IPS-18a (cell line): ENCODE results near the gene CYTH4.

Source experiments
- H3K27ac ChIP-seq: one replicate; pipeline ENCODE4 v1.5.1; 2013; ENCODE audit warnings: low read length
- H3K27me3 ChIP-seq: one replicate; pipeline ENCODE4 v1.6.1; 2013; ENCODE audit warnings: mild to moderate bottlenecking, low read length; ENCODE audit not compliant: control insufficient read depth, insufficient read depth
- H3K36me3 ChIP-seq: one replicate; pipeline ENCODE4 v1.6.1; 2013; ENCODE audit warnings: low read depth, low read length; ENCODE audit not compliant: control insufficient read depth
- H3K4me1 ChIP-seq: one replicate; pipeline ENCODE4 v1.6.1; 2013; ENCODE audit warnings: low read depth, low read length; ENCODE audit not compliant: control insufficient read depth
- H3K4me3 ChIP-seq: one replicate; pipeline ENCODE4 v1.5.1; 2013; ENCODE audit warnings: low read length
- H3K9ac ChIP-seq: one replicate; pipeline ENCODE4 v1.6.1; 2013; ENCODE audit warnings: mild to moderate bottlenecking, low read length, moderate library complexity
- H3K9me3 ChIP-seq: one replicate; pipeline ENCODE4 v1.6.1; 2013; ENCODE audit warnings: low read depth, low read length; ENCODE audit not compliant: control insufficient read depth

CYTH4 gene

GRCh38 chr22:37263966-37264887, 18.1 kb upstream of the CYTH4 start:
- Histone ChIP-seq H3K27ac (no peak overlapping the region), H3K9me3 (no peaks in the 10 kb centered on the region), H3K36me3 (no peaks in the 10 kb centered on the region), H3K4me3 (no peak overlapping the region), H3K4me1 (no peaks in the 10 kb centered on the region), H3K9ac (no peak overlapping the region), H3K27me3 (peaks cover 16% of the 10 kb centered on the region)

DNA sequence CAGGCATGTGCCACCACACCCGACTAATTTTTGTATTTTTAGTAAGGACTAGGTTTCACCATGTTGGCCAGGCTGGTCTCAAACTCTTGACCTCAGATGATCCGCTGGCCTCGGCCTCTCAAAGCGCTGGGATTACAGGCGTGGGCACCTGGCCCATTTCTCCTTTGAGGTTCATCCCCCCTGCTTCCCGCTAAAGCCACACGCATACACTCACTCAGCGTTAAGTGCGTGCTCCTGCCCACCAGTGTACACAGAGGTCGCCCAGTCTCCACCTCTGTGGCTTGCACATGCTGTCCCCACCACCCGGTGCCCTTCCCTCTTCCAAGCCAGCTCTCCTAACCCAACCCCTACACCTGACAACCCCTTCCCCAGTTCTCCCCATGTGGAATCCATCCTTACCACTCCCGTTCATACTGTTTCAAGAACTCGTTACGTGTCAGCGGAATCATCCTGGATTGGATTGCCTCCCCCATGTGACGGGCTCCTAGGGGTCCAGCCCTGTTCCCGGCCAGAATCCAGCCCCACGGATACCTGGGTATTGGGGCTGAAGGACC, 15.7 kb upstream of the CYTH4 start:
- Histone ChIP-seq H3K9me3 (no peaks in the 10 kb centered on the region), H3K9ac (no peak overlapping the region), H3K4me3 (no peak overlapping the region), H3K4me1 (no peaks in the 10 kb centered on the region), H3K27ac (no peak overlapping the region), H3K27me3 (no peaks in the 10 kb centered on the region), H3K36me3 (no peaks in the 10 kb centered on the region)

DNA sequence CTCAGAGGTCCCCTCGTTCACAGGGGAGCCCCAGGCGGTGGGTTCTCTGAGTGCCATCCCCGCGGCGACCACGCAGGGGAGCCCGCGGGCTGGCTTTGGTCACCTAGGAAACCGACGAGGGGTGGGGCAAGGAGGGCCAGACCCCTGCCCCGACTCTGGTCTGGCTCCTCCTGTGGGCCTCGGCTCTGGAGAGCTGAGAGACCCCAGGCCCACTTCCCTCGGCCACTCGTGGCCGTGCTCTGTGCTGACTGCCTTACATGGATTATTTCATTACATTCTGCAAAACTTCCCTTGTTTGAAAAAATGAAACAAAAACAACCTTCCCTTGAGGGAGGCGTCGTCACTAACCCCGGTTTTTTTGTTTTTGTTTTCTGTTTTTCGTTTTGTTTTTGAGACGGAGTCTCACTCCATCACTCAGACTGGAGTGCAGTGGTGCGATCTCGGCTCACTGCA, 15.1 kb upstream of the CYTH4 start:
- Histone ChIP-seq H3K4me1 (no peaks in the 10 kb centered on the region), H3K4me3 (no peak overlapping the region), H3K27ac (no peak overlapping the region), H3K27me3 (no peaks in the 10 kb centered on the region), H3K9ac (no peak overlapping the region), H3K36me3 (no peaks in the 10 kb centered on the region), H3K9me3 (no peaks in the 10 kb centered on the region)

DNA sequence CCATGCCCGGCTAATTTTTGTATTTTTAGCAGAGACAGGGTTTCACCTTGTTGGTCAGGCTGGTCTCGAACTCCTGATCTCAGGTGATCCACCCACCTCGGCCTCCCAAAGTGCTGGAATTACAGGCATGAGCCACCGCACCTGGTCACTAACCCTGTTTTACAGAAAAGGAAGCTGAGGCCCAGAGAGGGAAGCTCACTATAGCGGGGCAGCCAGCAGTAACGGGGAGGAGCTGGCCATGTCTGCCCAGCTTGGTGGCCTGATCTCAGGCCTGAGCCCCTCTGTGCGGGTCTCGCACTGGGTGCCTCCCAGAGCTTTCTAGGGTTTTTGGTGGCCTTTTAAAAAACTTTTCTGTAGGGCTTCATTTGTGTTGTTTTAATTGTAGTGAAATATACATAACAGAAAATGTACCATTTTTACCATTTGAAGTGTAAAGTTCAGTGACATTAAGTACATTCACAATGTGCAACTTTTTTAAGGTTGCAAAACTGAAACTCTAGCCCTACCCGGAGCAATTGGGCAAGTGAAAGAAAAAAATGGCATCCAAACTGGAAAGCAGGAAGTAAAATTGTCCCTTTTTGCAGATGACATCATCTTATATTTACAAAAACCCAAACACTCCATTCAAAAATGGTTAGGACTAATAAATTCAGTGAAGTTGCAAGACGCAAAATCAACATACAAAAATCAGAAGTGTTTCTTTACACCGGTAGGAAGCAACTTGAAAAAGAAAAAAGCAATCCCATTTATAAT, 14.5 kb upstream of the CYTH4 start:
- H3K27ac ChIP-seq, result no peak overlapping the region
- no peak overlapping the region for H3K9ac ChIP-seq
- H3K36me3 ChIP-seq, result no peaks in the 10 kb centered on the region
- no peaks in the 10 kb centered on the region for H3K9me3 ChIP-seq
- no peak overlapping the region for H3K4me3 ChIP-seq
- no peaks in the 10 kb centered on the region for H3K4me1 ChIP-seq
- H3K27me3 ChIP-seq, result no peaks in the 10 kb centered on the region

- Histone ChIP-seq H3K9ac (no peak overlapping the region), H3K9me3 (no peaks in the 10 kb centered on the region), H3K27ac (no peak overlapping the region), H3K4me1 (no peaks in the 10 kb centered on the region), H3K27me3 (no peaks in the 10 kb centered on the region), H3K36me3 (no peaks in the 10 kb centered on the region), H3K4me3 (no peak overlapping the region)
Measured at GRCh38 chr22:37269936-37270678, 12.2 kb upstream of the CYTH4 start.

GRCh38 chr22:37270928-37271650, 11.2 kb upstream of the CYTH4 start:
- H3K27me3 ChIP-seq, result no peaks in the 10 kb centered on the region
- H3K9ac ChIP-seq, result no peak overlapping the region
- no peak overlapping the region for H3K4me3 ChIP-seq
- no peaks in the 10 kb centered on the region for H3K36me3 ChIP-seq
- H3K4me1 ChIP-seq, result no peaks in the 10 kb centered on the region
- no peaks in the 10 kb centered on the region for H3K9me3 ChIP-seq
- no peak overlapping the region for H3K27ac ChIP-seq

- H3K27me3 ChIP-seq, result no peaks in the 10 kb centered on the region
- no peaks in the 10 kb centered on the region for H3K9me3 ChIP-seq
- H3K4me3 ChIP-seq, result no peak overlapping the region
- no peaks in the 10 kb centered on the region for H3K36me3 ChIP-seq
- H3K4me1 ChIP-seq, result no peaks in the 10 kb centered on the region
- H3K27ac ChIP-seq, result no peak overlapping the region
- no peak overlapping the region for H3K9ac ChIP-seq
Measured at GRCh38 chr22:37273126-37273845, 9.0 kb upstream of the CYTH4 start.

DNA sequence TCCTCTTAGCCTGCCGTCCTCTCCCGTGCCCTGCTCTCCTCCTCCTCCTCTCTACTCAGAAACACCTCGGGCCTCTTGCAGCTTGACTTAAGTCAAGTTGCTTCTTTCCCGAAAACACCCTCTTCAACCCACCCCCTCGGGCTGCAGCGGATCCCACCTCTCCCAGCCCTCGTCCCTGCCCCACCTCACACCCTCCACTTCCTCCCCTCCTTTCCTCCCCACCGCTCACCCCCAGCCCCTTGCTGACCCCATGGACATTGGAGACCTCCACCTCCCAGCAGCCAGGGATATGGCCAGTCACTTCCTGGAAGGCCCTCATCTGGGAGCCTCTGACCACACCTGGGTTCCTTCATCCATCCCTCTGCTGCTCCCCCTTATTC, 8.5 kb upstream of the CYTH4 start:
- no peaks in the 10 kb centered on the region for H3K27me3 ChIP-seq
- H3K36me3 ChIP-seq, result no peaks in the 10 kb centered on the region
- no peak overlapping the region for H3K9ac ChIP-seq
- H3K4me1 ChIP-seq, result no peaks in the 10 kb centered on the region
- H3K27ac ChIP-seq, result no peak overlapping the region
- H3K9me3 ChIP-seq, result no peaks in the 10 kb centered on the region
- no peak overlapping the region for H3K4me3 ChIP-seq

DNA sequence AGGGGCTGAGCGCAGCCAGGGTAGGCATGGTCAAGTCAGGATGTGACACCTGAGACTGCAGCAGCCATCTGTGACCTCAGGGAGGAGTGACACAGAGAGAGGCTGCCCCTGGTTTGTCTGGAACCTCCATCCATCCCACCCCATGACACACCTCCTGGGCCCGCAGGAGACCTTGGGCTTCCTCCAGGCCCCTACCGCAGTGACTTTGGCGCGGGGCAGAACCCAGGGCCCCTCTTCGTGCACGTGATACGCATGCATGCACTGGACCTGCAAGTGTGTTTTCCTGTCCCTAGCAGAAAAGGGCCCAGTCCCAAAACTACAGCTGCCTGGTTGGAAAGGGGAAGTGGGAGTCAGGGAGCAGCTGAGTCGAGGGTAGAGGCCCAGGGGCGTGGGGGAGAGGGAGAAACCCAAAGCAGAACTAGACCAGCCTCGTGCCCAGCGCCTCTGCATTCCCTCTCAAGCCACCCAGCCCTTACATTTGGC, 7.9 kb upstream of the CYTH4 start:
- H3K27ac ChIP-seq, result no peak overlapping the region
- H3K4me3 ChIP-seq, result no peak overlapping the region
- H3K9ac ChIP-seq, result no peak overlapping the region

GRCh38 chr22:37275134-37275533, 7.2 kb upstream of the CYTH4 start:
- Histone ChIP-seq H3K4me1 (no peaks in the 10 kb centered on the region), H3K4me3 (no peak overlapping the region), H3K27me3 (no peaks in the 10 kb centered on the region), H3K9ac (no peak overlapping the region), H3K27ac (no peak overlapping the region), H3K9me3 (no peaks in the 10 kb centered on the region), H3K36me3 (no peaks in the 10 kb centered on the region)

More for the DNA sequence above, 7.9 kb upstream of the CYTH4 start:
- no peaks in the 10 kb centered on the region for H3K9me3 ChIP-seq
- H3K27me3 ChIP-seq, result no peaks in the 10 kb centered on the region
- no peaks in the 10 kb centered on the region for H3K4me1 ChIP-seq
- no peaks in the 10 kb centered on the region for H3K36me3 ChIP-seq
